Activated T-helper 2 cell treated with anti-CD3 and anti-CD28 coated beads, Interferon-gamma antibody, Interleukin-2, Interleukin-4, amounts not matched to agents 10 μg/mL and 5 μg/mL and 100 μg/mL, durations not matched to agents 14 hours and 24 hours and 36 hours (primary cell): Measurements from ENCODE around the gene BAIAP3. TPM values are rescaled to one million over a fixed set of nuclear protein-coding genes. Genes with fewer than 3 reads are reported as not detected.

Source experiments
- DNase-seq: peaks from one replicate; pipeline ENCODE4 v3.0.0; 2021; ENCODE audit warnings: low spot score
- H3K27ac Mint-ChIP-seq: one replicate; pipeline ENCODE4 v1.8.0; 2021; ENCODE audit warnings: mixed read lengths
- H3K27me3 Mint-ChIP-seq: one replicate; pipeline ENCODE4 v1.8.0; 2021; ENCODE audit warnings: low read depth, mixed read lengths
- H3K36me3 Mint-ChIP-seq: one replicate; pipeline ENCODE4 v1.8.0; 2021; ENCODE audit warnings: low read depth, mixed read lengths
- H3K4me1 Mint-ChIP-seq: one replicate; pipeline ENCODE4 v1.8.0; 2021; ENCODE audit warnings: low read depth, mixed read lengths
- H3K4me3 Mint-ChIP-seq: one replicate; pipeline ENCODE4 v1.8.0; 2021; ENCODE audit warnings: low read depth, mild to moderate bottlenecking, moderate library complexity, mixed read lengths
- H3K9me3 Mint-ChIP-seq: one replicate; pipeline ENCODE4 v1.8.0; 2021; ENCODE audit warnings: mixed read lengths
- intact Hi-C: fragments of 100-400 bp; cut with micrococcal nuclease; formaldehyde crosslinking; loops from one replicate; pipeline ENCODE4 v1.15.1; 2023
- total RNA-seq: library from RNA; stranded (reverse); gene quantifications from 2 replicates; pipeline ENCODE4 v1.2.3, GENCODE V29; 2022

Gene BAIAP3
- total RNA-seq, 1 donor from 2014 or later, result 0.32 TPM

DNA sequence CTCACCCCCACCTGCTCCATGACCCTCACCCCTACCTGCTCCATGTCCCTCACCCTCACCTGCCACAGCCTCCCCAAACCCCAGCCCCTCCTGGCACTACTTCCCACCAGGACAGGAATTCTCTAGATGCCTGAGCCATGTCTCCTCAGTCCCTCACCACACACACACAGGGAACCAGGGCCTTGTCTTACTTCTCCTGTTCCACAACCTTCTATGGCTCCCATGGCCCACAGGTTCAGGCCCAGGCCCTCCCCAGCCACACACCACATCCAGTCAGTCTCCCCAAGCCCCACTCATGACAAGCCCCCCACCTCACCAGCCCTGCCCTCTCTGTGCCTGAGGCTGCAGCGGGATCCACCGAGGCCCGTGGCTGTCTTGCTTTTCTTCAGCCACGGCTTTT lies 27.1 kb upstream of the BAIAP3 start:
- no peaks in the 10 kb centered on the region for H3K27me3 Mint-ChIP-seq
- H3K4me1 Mint-ChIP-seq, result peaks cover 15% of the 10 kb centered on the region
- no peak overlapping the region for H3K4me3 Mint-ChIP-seq
- no peak overlapping the region for H3K27ac Mint-ChIP-seq
- H3K36me3 Mint-ChIP-seq, result peaks cover 14% of the 10 kb centered on the region
- no peaks in the 10 kb centered on the region for H3K9me3 Mint-ChIP-seq
- intact Hi-C loops, result loop anchor here (10.0 kb wide), 2 partner anchors 118 to 468 kb away; partner anchors contain the start of genes EME2, MRPS34, NME3 and UQCC4
- no peak for DNase-seq

DNA sequence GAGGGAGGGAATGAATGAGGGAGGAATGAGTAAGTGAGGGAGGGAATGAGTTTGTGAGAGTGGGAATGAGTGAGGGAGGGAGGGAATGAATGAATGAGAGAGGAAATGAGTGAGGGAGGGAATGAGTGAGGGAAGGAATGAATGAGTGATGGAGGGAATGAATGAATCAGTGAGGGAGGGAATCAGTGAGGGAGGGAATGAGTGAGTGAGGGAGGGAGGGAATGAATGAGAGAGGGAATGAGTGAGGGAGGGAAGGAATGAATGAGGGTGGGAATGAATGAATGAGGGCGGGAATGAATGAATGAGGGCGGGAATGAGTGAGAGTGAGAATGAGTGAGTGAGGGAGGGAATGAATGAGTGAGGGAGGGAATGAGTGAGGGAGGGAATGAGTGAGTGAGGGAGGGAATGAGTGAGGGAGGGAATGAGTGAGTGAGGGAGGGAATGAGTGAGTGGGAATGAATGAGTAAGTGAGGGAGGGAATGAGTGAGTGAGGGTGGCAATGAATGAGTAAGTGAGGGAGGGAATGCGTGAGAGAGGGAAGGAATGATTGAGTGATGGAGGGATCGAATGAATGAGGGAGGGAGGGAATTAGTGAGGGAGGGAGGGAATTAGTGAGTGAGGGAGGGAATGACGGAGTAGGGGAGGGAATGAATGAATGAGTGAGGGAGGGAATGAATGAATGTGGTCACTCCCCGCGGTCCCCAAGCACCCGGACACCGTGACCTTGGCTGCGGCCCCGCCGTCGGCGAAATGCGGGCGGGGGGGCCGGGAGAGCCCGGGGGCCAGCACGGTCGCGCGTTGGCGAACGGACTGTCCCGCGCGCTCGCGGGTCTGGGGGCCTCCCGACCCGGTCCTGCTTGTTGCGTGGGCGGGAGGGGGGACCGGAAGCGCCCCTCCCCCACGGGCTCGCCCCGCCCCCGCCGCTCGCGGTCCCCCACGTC lies 25.1 kb upstream of the BAIAP3 start:
- intact Hi-C loops, result loop anchor here (2.0 to 10.0 kb wide), 3 partner anchors 70 to 466 kb away; partner anchors contain the start of genes EME2, MRPS34, NME3 and UQCC4
- no peak for DNase-seq
- H3K27me3 Mint-ChIP-seq, result no peaks in the 10 kb centered on the region
- H3K4me1 Mint-ChIP-seq, result peaks cover 15% of the 10 kb centered on the region
- peaks cover 28% of the 10 kb centered on the region for H3K36me3 Mint-ChIP-seq
- no peaks in the 10 kb centered on the region for H3K9me3 Mint-ChIP-seq
- H3K4me3 Mint-ChIP-seq, result peak overlapping the region; percentile 83
- H3K27ac Mint-ChIP-seq, result peak overlapping the region; percentile 99

- H3K36me3 Mint-ChIP-seq, result peaks cover 34% of the 10 kb centered on the region
- peak within 1 kb of the TSS; percentile 92 for H3K4me3 Mint-ChIP-seq
- H3K4me1 Mint-ChIP-seq, result peaks cover 12% of the 10 kb centered on the region
- intact Hi-C loops, result loop anchor here (2.0 to 10.0 kb wide), 3 partner anchors 70 to 466 kb away; partner anchors contain the start of genes EME2, MRPS34, NME3 and UQCC4
- H3K27ac Mint-ChIP-seq, result peak within 1 kb of the TSS; percentile 99
- H3K9me3 Mint-ChIP-seq, result no peaks in the 10 kb centered on the region
- H3K27me3 Mint-ChIP-seq, result no peaks in the 10 kb centered on the region
- DNase-seq, result peak; percentile 98
Observed at GRCh38 chr16:1308977-1309885, 24.2 kb upstream of the BAIAP3 start, which contains the start of gene UBE2I. TSS of gene UBE2I (plus strand) at chr16:1309636. CDS start at chr16:1314031, 4,395 bp downstream.

GRCh38 chr16:1309888-1310831 lies 23.3 kb upstream of the BAIAP3 start:
- Mint-ChIP-seq H3K4me1 (peaks cover 10% of the 10 kb centered on the region), H3K36me3 (peaks cover 40% of the 10 kb centered on the region), H3K27ac (peak overlapping the region; percentile 87), H3K27me3 (no peaks in the 10 kb centered on the region), H3K9me3 (no peaks in the 10 kb centered on the region), H3K4me3 (peak overlapping the region; percentile 92)
- DNase-seq, result peak; percentile 50
- intact Hi-C loops, result loop anchor here (2.0 to 10.0 kb wide), 3 partner anchors 69 to 465 kb away; partner anchors contain the start of genes EME2, MRPS34, NME3 and UQCC4

DNA sequence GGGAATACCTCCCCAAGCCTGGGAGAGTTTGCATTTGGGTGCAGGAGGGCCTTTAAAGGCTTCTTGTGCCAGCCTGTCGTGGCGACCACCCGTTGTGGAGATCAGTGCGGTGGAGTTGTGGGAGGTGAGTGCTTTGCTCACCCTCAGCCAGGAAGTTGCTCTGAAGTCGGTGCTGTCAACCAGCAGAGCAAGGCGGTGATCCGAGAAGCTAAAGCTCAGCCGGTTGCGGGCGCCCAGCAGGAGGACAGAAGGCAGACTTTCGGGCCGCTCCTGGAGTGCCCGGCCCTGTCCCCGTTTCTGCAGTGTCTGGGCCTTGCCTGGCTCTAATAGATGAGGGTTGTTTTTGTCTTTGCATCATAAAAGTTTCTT lies 22.6 kb upstream of the BAIAP3 start:
- peaks cover 10% of the 10 kb centered on the region for H3K4me1 Mint-ChIP-seq
- peak overlapping the region; percentile 92 for H3K4me3 Mint-ChIP-seq
- intact Hi-C loops, result no loop called here
- no peaks in the 10 kb centered on the region for H3K27me3 Mint-ChIP-seq
- H3K36me3 Mint-ChIP-seq, result peaks cover 44% of the 10 kb centered on the region
- no peaks in the 10 kb centered on the region for H3K9me3 Mint-ChIP-seq
- peak overlapping the region; percentile 87 for H3K27ac Mint-ChIP-seq
- peak; percentile 20 for DNase-seq

- Mint-ChIP-seq H3K4me1 (peaks cover 10% of the 10 kb centered on the region), H3K27ac (peak overlapping the region; percentile 42)
- intact Hi-C loops, result no loop called here
Observed at GRCh38 chr16:1311212-1311737, 22.2 kb upstream of the BAIAP3 start.

GRCh38 chr16:1311738-1312466 lies 21.5 kb upstream of the BAIAP3 start:
- Mint-ChIP-seq H3K4me1 (peaks cover 10% of the 10 kb centered on the region), H3K36me3 (peaks cover 55% of the 10 kb centered on the region), H3K27ac (no peak overlapping the region), H3K4me3 (peak overlapping the region; percentile 92), H3K9me3 (no peaks in the 10 kb centered on the region), H3K27me3 (no peaks in the 10 kb centered on the region)
- intact Hi-C loops, result no loop called here
- DNase-seq, result no peak

More at GRCh38 chr16:1311212-1311737, 22.2 kb upstream of the BAIAP3 start:
- no peak for DNase-seq
- Mint-ChIP-seq H3K27me3 (no peaks in the 10 kb centered on the region), H3K36me3 (peaks cover 49% of the 10 kb centered on the region), H3K9me3 (no peaks in the 10 kb centered on the region), H3K4me3 (peak overlapping the region; percentile 92)

DNA sequence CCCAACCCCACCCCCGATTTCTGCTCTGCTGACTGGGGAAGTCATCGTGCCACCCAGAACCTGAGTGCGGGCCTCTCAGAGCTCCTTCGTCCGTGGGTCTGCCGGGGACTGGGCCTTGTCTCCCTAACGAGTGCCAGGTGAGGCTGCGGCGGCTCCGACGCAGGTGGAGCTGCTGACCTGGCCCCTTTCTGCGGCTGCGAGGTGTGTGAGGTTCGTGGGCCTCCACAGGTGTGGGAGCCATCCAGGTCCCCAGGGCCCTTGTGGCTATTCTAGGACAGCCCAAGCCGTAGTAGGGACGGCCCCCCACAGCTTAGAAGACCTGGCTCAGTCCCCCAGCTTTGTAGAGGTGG lies 21.0 kb upstream of the BAIAP3 start:
- H3K27me3 Mint-ChIP-seq, result no peaks in the 10 kb centered on the region

GRCh38 chr16:1312903-1313302 lies 20.5 kb upstream of the BAIAP3 start:
- Mint-ChIP-seq H3K27ac (no peak overlapping the region), H3K4me3 (peak overlapping the region; percentile 49), H3K9me3 (no peaks in the 10 kb centered on the region), H3K4me1 (peaks cover 10% of the 10 kb centered on the region), H3K36me3 (peaks cover 65% of the 10 kb centered on the region), H3K27me3 (no peaks in the 10 kb centered on the region)
- intact Hi-C loops, result no loop called here
- no peak for DNase-seq

More for the DNA sequence above, 21.0 kb upstream of the BAIAP3 start:
- Mint-ChIP-seq H3K36me3 (peaks cover 60% of the 10 kb centered on the region), H3K4me1 (peaks cover 10% of the 10 kb centered on the region), H3K4me3 (peak overlapping the region; percentile 8), H3K9me3 (no peaks in the 10 kb centered on the region), H3K27ac (no peak overlapping the region)
- intact Hi-C loops, result no loop called here
- no peak for DNase-seq

DNA sequence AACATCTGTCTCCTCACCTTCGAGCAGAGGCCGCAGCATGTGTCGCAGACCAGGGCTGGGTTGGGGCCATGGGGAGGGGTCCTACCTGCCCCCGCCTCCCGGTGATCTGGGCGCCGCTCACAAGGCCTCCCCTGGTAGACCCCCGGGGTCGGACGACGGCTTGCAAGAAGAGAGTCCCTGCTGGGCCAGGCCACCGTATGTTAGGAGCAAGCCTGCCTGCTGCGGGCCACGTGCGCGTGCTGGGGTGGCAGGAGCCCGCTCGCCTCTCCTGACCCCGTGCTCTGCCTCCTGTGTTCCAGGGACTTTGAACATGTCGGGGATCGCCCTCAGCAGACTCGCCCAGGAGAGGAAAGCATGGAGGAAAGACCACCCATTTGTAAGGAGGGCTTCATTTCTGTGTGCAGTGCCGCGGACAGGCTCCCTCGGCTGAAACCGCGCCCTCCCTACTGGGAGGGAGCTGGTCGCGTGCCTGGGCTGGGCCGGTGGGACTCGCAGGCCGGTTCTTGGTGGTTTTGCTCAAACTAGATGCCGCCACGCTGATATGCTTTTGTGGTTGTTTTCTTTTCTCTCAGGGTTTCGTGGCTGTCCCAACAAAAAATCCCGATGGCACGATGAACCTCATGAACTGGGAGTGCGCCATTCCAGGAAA lies 19.6 kb upstream of the BAIAP3 start:
- Mint-ChIP-seq H3K36me3 (peaks cover 74% of the 10 kb centered on the region), H3K4me3 (no peak overlapping the region), H3K4me1 (peaks cover 10% of the 10 kb centered on the region), H3K27me3 (no peaks in the 10 kb centered on the region), H3K27ac (no peak overlapping the region), H3K9me3 (no peaks in the 10 kb centered on the region)
- no peak for DNase-seq
- intact Hi-C loops, result no loop called here
